GM03348 (cell line): ENCODE results near the gene CLCA1.

Experiments
- DNase-seq: peaks from one replicate; pipeline ENCODE4 v3.0.0; 2012; ENCODE audit warnings: low spot score

CLCA1 gene

GRCh38 chr1:86468501-86468977 is at the start of gene CLCA1:
CLCA1 (plus strand) TSS chr1:86468927; CDS start chr1:86468972, 45 bp downstream.
- DNase-seq, result no peak

- peak; percentile 26 for DNase-seq
Measured at GRCh38 chr1:86419277-86419903, 49.3 kb upstream of the CLCA1 start.

- DNase-seq, result peak; percentile 12
Measured at GRCh38 chr1:86421601-86422280, 47.0 kb upstream of the CLCA1 start.

- no peak for DNase-seq
Measured at GRCh38 chr1:86423473-86423872, 45.3 kb upstream of the CLCA1 start.

- DNase-seq, result no peak
Measured at GRCh38 chr1:86423873-86424272, 44.9 kb upstream of the CLCA1 start, which contains the start of gene CLCA2. CLCA2 (plus strand) TSS chr1:86424171; CDS start chr1:86424248, 77 bp downstream.

- peak; percentile 12 for DNase-seq
Measured at GRCh38 chr1:86429122-86429725, 39.5 kb upstream of the CLCA1 start.

GRCh38 chr1:86429835-86430234 is 38.9 kb upstream of the CLCA1 start:
- DNase-seq, result peak; percentile 88

- no peak for DNase-seq
Measured at GRCh38 chr1:86430376-86430775, 38.4 kb upstream of the CLCA1 start.

- no peak for DNase-seq
Measured at GRCh38 chr1:86434059-86434458, 34.7 kb upstream of the CLCA1 start.

GRCh38 chr1:86435327-86435726 is 33.4 kb upstream of the CLCA1 start:
- DNase-seq, result no peak

- DNase-seq, result no peak
Measured at GRCh38 chr1:86436041-86436440, 32.7 kb upstream of the CLCA1 start.

- DNase-seq, result no peak
Measured at GRCh38 chr1:86441581-86441980, 27.1 kb upstream of the CLCA1 start.

- no peak for DNase-seq
Measured at GRCh38 chr1:86441997-86442396, 26.7 kb upstream of the CLCA1 start.

GRCh38 chr1:86445919-86446318 is 22.8 kb upstream of the CLCA1 start:
- no peak for DNase-seq

- no peak for DNase-seq
Measured at GRCh38 chr1:86447198-86447790, 21.4 kb upstream of the CLCA1 start.

GRCh38 chr1:86448670-86449069 is 20.1 kb upstream of the CLCA1 start:
- DNase-seq, result no peak

- no peak for DNase-seq
Measured at GRCh38 chr1:86449103-86449502, 19.6 kb upstream of the CLCA1 start.

- no peak for DNase-seq
Measured at GRCh38 chr1:86450847-86451246, 17.9 kb upstream of the CLCA1 start.

GRCh38 chr1:86453664-86454063 is 15.1 kb upstream of the CLCA1 start:
- no peak for DNase-seq

- no peak for DNase-seq
Measured at GRCh38 chr1:86455073-86455472, 13.7 kb upstream of the CLCA1 start.

- no peak for DNase-seq
Measured at GRCh38 chr1:86460998-86461397, 7.7 kb upstream of the CLCA1 start.

- no peak for DNase-seq
Measured at GRCh38 chr1:86461482-86461881, 7.2 kb upstream of the CLCA1 start.

GRCh38 chr1:86464819-86465218 is 3.9 kb upstream of the CLCA1 start:
- DNase-seq, result no peak
